Peyer's patch (tissue), 4 donors: ENCODE results near the gene NQO2.

ENCODE experiments used
- CTCF ChIP-seq, 6 experiments: fragments of 450-650 bp in 4 of 6; fragments of 200-600 bp in 2 of 6; sonication (generic) in 1 of 6; IDR thresholded peaks; one replicate each; pipeline ENCODE4 v1.5.1; 2017 to 2019; ENCODE audit warnings: antibody characterized with exemption in 6 of 6, mild to moderate bottlenecking in 3 of 6, moderate library complexity in 1 of 6
- POLR2A ChIP-seq, 2 donors: fragments of 450-650 bp; IDR thresholded peaks; one replicate each; pipeline ENCODE4 v1.5.1; 2017; ENCODE audit warnings: antibody characterized with exemption in 2 of 2, mild to moderate bottlenecking in 2 of 2, moderate library complexity in 2 of 2

- TF ChIP-seq CTCF (IDR thresholded peaks at IDR 0.05) (no peak), POLR2A (IDR thresholded peaks at IDR 0.05) (peak in 1 of 2 donors; percentile 26)
Observed at GRCh38 chr6:2990248-2990931, 9.3 kb upstream of the NQO2 start.
